ENCODE results near the gene ZBED1. TPM values are rescaled to one million over a fixed set of nuclear protein-coding genes. Genes with fewer than 3 reads are reported as not detected.
A peak's percentile ranks its signal among the peaks of the same experiment; 100 is the strongest.

ZBED1 gene
- total and polyA plus RNA-seq, 9 of the 15 experiments (the other 6 are each of a cell fraction or from before 2014, with no cell fraction given) = 0.61 to 27.6 (median 13.9) TPM

GRCh38 chrX:2464677-2465166 lies 36.1 kb downstream of the ZBED1 start (continued):
- TF ChIP-seq, protein P1, sequence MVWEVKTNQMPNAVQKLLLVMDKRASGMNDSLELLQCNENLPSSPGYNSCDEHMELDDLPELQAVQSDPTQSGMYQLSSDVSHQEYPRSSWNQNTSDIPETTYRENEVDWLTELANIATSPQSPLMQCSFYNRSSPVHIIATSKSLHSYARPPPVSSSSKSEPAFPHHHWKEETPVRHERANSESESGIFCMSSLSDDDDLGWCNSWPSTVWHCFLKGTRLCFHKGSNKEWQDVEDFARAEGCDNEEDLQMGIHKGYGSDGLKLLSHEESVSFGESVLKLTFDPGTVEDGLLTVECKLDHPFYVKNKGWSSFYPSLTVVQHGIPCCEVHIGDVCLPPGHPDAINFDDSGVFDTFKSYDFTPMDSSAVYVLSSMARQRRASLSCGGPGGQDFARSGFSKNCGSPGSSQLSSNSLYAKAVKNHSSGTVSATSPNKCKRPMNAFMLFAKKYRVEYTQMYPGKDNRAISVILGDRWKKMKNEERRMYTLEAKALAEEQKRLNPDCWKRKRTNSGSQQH (CRISPR knock-in tag; IDR thresholded peaks at IDR 0.05) = no peak
- TF ChIP-seq BRD9 (IDR thresholded peaks at IDR 0.05; ENCODE audit: low read depth, partially characterized antibody) = no peak
- TF ChIP-seq TARDBP (IDR thresholded peaks at IDR 0.05) = 0 out of 2 replicates have a peak, but pooled peaks have one; percentile 24
- no peak for TF ChIP-seq FOXK1 (CRISPR knock-in tag; IDR thresholded peaks at IDR 0.05; ENCODE audit: borderline replicate concordance)
- no peak for TF ChIP-seq USF2 (CRISPR knock-in tag; IDR thresholded peaks at IDR 0.05)
- TF ChIP-seq ZNF699 (CRISPR knock-in tag; IDR thresholded peaks at IDR 0.05; ENCODE audit: insufficient replicate concordance) = no peak
- TF ChIP-seq SRSF9 (IDR thresholded peaks at IDR 0.05; ENCODE audit: borderline replicate concordance, low read depth, low read length) = no peak
- TF ChIP-seq PPARD (CRISPR knock-in tag; IDR thresholded peaks at IDR 0.05) = no peak
- no peak for TF ChIP-seq PATZ1 (CRISPR knock-in tag; IDR thresholded peaks at IDR 0.05; ENCODE audit: borderline replicate concordance)
- TF ChIP-seq TSC22D4 (tag; IDR thresholded peaks at IDR 0.05) = no peak
- TF ChIP-seq SRSF3 (IDR thresholded peaks at IDR 0.05; ENCODE audit: insufficient read depth, low read length) = no peak
- TF ChIP-seq ZNF408 (CRISPR knock-in tag; IDR thresholded peaks at IDR 0.05; ENCODE audit: low read depth) = no peak
- TF ChIP-seq JUN (IDR thresholded peaks at IDR 0.05; ENCODE audit: borderline replicate concordance, low read depth, low read length) = no peak
- TF ChIP-seq JUN (CRISPR knock-in tag; IDR thresholded peaks at IDR 0.05; ENCODE audit: borderline replicate concordance) = no peak
- TF ChIP-seq JUNB (CRISPR knock-in tag; conservative IDR thresholded peaks at IDR 0.05) = no peak
- peak; percentile 39; the same call in 1 of the 2 replicates for TF ChIP-seq RAD51 (IDR thresholded peaks at IDR 0.05; ENCODE audit: borderline replicate concordance, low read depth)
- TF ChIP-seq SIX5 (IDR thresholded peaks at IDR 0.05; ENCODE audit: borderline replicate concordance in 1 of 2, insufficient read depth in 1 of 2, low read depth in 1 of 2, low read length in 2 of 2) = no peak
- no peak for TF ChIP-seq GATA2 (CRISPR knock-in tag; IDR thresholded peaks at IDR 0.05)
- peak; percentile 29 for TF ChIP-seq HNRNPLL (IDR thresholded peaks at IDR 0.05; ENCODE audit: low read depth, low read length, poor library complexity, severe bottlenecking)
- TF ChIP-seq SNRNP70 (optimal IDR thresholded peaks at IDR 0.05; ENCODE audit: low read depth, low read length) = no peak
- no peak for TF ChIP-seq ZNF3 (CRISPR knock-in tag; IDR thresholded peaks at IDR 0.05)
- TF ChIP-seq TFAP4 (CRISPR knock-in tag; IDR thresholded peaks at IDR 0.05; ENCODE audit: borderline replicate concordance) = peak; percentile 9
- no peak for TF ChIP-seq ZNF146 (CRISPR knock-in tag; IDR thresholded peaks at IDR 0.05; ENCODE audit: unreplicated experiment)
- no peak for TF ChIP-seq ZFP1 (CRISPR knock-in tag; IDR thresholded peaks at IDR 0.05)
- TF ChIP-seq ZNF316 (IDR thresholded peaks at IDR 0.05) = no peak
- TF ChIP-seq RB1 (IDR thresholded peaks at IDR 0.05; ENCODE audit: low read depth) = 0 out of 2 replicates have a peak, but pooled peaks have one; percentile 31
